HEK293 (cell line): Measurements from ENCODE around the gene AMOTL1.
A peak's percentile ranks its signal among the peaks of the same experiment; 100 is the strongest.

Experiments used
- CTCF ChIA-PET: fragments of 350-600 bp; formaldehyde crosslinking; extraction: SDS; loops from one replicate; lab custom pipeline; 2021; ENCODE audit warnings: antibody characterized with exemption; lab: Yijun Ruan, JAX
- POLR2A ChIA-PET: fragments of 300-600 bp; formaldehyde crosslinking; extraction: SDS; loops from one replicate; lab custom pipeline; 2020; ENCODE audit warnings: antibody characterized with exemption, inconsistent platforms; lab: Yijun Ruan, JAX
- H3K27ac ChIP-seq: fragments of 200-500 bp; sonication (Bioruptor generic); 2 replicates; pipeline ENCODE4 v1.5.1; 2014; ENCODE audit warnings: low read depth, low read length, control low read depth, inconsistent platforms; ENCODE audit errors: extremely low read depth
- H3K36me3 ChIP-seq, 2 experiments: fragments of 200-500 bp in 1 of 2; sonication (Bioruptor generic) in 1 of 2; 1 replicate in 1 of 2; 2 replicates in 1 of 2; pipeline ENCODE4 v1.5.1; 2014 to 2017; ENCODE audit warnings: inconsistent platforms in 2 of 2, low read length in 2 of 2; ENCODE audit not compliant: control insufficient read depth in 2 of 2, insufficient read depth in 1 of 2
- H3K4me1 ChIP-seq: fragments of 200-500 bp; sonication (Bioruptor generic); 2 replicates; pipeline ENCODE4 v1.5.1; 2014; ENCODE audit warnings: mild to moderate bottlenecking, low read length, inconsistent platforms; ENCODE audit not compliant: control insufficient read depth, insufficient read depth
- H3K4me3 ChIP-seq: 2 replicates; pipeline ENCODE4 v1.5.1; 2011; ENCODE audit warnings: low read depth, mild to moderate bottlenecking, control low read depth, low read length, moderate library complexity
- H3K9me3 ChIP-seq: fragments of 200-500 bp; sonication (Bioruptor generic); 2 replicates; pipeline ENCODE4 v1.5.1; 2014; ENCODE audit warnings: low read depth, low read length, inconsistent platforms; ENCODE audit not compliant: control insufficient read depth, insufficient read depth
- ATF2 ChIP-seq: fragments of 450-650 bp; formaldehyde crosslinking; IDR thresholded peaks from 2 replicates; pipeline ENCODE4 v1.5.1; 2016; ENCODE audit warnings: missing biosample characterization, missing genetic modification characterization, low read depth
- EGR2 ChIP-seq: fragments of 450-650 bp; formaldehyde crosslinking; IDR thresholded peaks from 2 replicates; pipeline ENCODE4 v1.5.1; 2016; ENCODE audit warnings: low read depth, missing biosample characterization, missing genetic modification characterization
- GLI2 ChIP-seq: fragments of 450-650 bp; formaldehyde crosslinking; IDR thresholded peaks from 2 replicates; pipeline ENCODE4; 2017; ENCODE audit warnings: missing biosample characterization, missing genetic modification characterization, low read depth, borderline replicate concordance
- GLI4 ChIP-seq: fragments of 450-650 bp; formaldehyde crosslinking; IDR thresholded peaks from 2 replicates; pipeline ENCODE4 v1.5.1; 2016; ENCODE audit warnings: missing biosample characterization, missing genetic modification characterization
- GLIS2 ChIP-seq: fragments of 450-650 bp; formaldehyde crosslinking; IDR thresholded peaks from 2 replicates; pipeline ENCODE4 v1.5.1; 2016; ENCODE audit warnings: missing biosample characterization, missing genetic modification characterization
- HOXA7 ChIP-seq: sonication (generic); formaldehyde crosslinking; IDR thresholded peaks from 2 replicates; pipeline ENCODE4 v1.8.1; 2022; ENCODE audit warnings: missing genetic modification reagents, borderline replicate concordance
- PRDM6 ChIP-seq: fragments of 450-650 bp; formaldehyde crosslinking; IDR thresholded peaks from 2 replicates; pipeline ENCODE4 v1.5.1; 2017; ENCODE audit warnings: missing biosample characterization, missing genetic modification characterization
- ZBTB11 ChIP-seq: fragments of 450-650 bp; formaldehyde crosslinking; conservative IDR thresholded peaks from 2 replicates; pipeline ENCODE4 v1.5.1; 2016; ENCODE audit warnings: low read depth, missing biosample characterization, missing genetic modification characterization
- ZBTB7A ChIP-seq: fragments of 450-650 bp; formaldehyde crosslinking; IDR thresholded peaks from 2 replicates; pipeline ENCODE4 v1.5.1; 2016; ENCODE audit warnings: low read depth, missing biosample characterization, missing genetic modification characterization
- ZFP37 ChIP-seq: fragments of 450-650 bp; formaldehyde crosslinking; IDR thresholded peaks from 2 replicates; pipeline ENCODE4 v1.5.1; 2016; ENCODE audit warnings: missing biosample characterization, missing genetic modification characterization
- ZFP41 ChIP-seq: fragments of 450-650 bp; formaldehyde crosslinking; IDR thresholded peaks from 2 replicates; pipeline ENCODE4 v1.5.1; 2016; ENCODE audit warnings: missing biosample characterization, missing genetic modification characterization, borderline replicate concordance
- ZNF175 ChIP-seq: fragments of 450-650 bp; formaldehyde crosslinking; IDR thresholded peaks from 2 replicates; pipeline ENCODE4 v1.5.1; 2016; ENCODE audit warnings: missing biosample characterization, missing genetic modification characterization
- ZNF394 ChIP-seq: fragments of 450-650 bp; formaldehyde crosslinking; IDR thresholded peaks from 2 replicates; pipeline ENCODE4 v1.5.1; 2016; ENCODE audit warnings: missing biosample characterization, missing genetic modification characterization, mild to moderate bottlenecking, moderate library complexity, borderline replicate concordance
- ZNF514 ChIP-seq: fragments of 450-650 bp; formaldehyde crosslinking; IDR thresholded peaks from 2 replicates; pipeline ENCODE4 v1.5.1; 2016; ENCODE audit warnings: missing biosample characterization, missing genetic modification characterization
- ZNF555 ChIP-seq: fragments of 450-650 bp; formaldehyde crosslinking; conservative IDR thresholded peaks from 2 replicates; pipeline ENCODE4 v1.5.1; 2017; ENCODE audit warnings: missing biosample characterization, mild to moderate bottlenecking, missing genetic modification characterization, inconsistent platforms
- ZNF585B ChIP-seq: fragments of 450-650 bp; formaldehyde crosslinking; IDR thresholded peaks from 2 replicates; pipeline ENCODE4 v1.5.1; 2016; ENCODE audit warnings: missing biosample characterization, missing genetic modification characterization
- ZNF701 ChIP-seq: fragments of 450-650 bp; formaldehyde crosslinking; IDR thresholded peaks from 2 replicates; pipeline ENCODE4 v1.5.1; 2016; ENCODE audit warnings: missing biosample characterization, missing genetic modification characterization
- ZSCAN23 ChIP-seq: fragments of 450-650 bp; formaldehyde crosslinking; IDR thresholded peaks from 2 replicates; pipeline ENCODE4 v1.5.1; 2016; ENCODE audit warnings: missing biosample characterization, missing genetic modification characterization
- ZSCAN4 ChIP-seq: fragments of 450-650 bp; formaldehyde crosslinking; IDR thresholded peaks from 2 replicates; pipeline ENCODE4 v1.5.1; 2017; ENCODE audit warnings: missing biosample characterization, missing genetic modification characterization

The AMOTL1 gene

GRCh38 chr11:94750319-94751217 is 17.6 kb upstream of the AMOTL1 start:
- ChIA-PET CTCF (interaction anchor here (0.5 to 0.6 kb wide), 2 partner anchors 26 to 126 kb away, joined by 3 read pairs; no protein-coding TSS in a partner anchor), POLR2A (no interaction called here)
- TF ChIP-seq GLIS2, result no peak
- 0 out of 2 replicates have a peak, but pooled peaks have one; percentile 25 for TF ChIP-seq PRDM6 (tag by site-specific recombination)
- no peak for TF ChIP-seq HOXA7
- Histone ChIP-seq H3K36me3 (no peaks in the 10 kb centered on the region), H3K9me3 (no peaks in the 10 kb centered on the region), H3K4me3 (no peak overlapping the region), H3K27ac (no peak overlapping the region), H3K4me1 (no peaks in the 10 kb centered on the region; the same call in 1 of the 2 replicates)

- H3K9me3 ChIP-seq, result no peaks in the 10 kb centered on the region
- TF ChIP-seq ZNF394 (tag by site-specific recombination) (no peak), GLI4 (tag by site-specific recombination) (no peak), ZFP41 (tag by site-specific recombination) (no peak), EGR2 (no peak), ZNF175 (tag by site-specific recombination) (no peak)
- TF ChIP-seq, all 188 proteins: peak for 0
- no peaks in the 10 kb centered on the region; the same call in 1 of the 2 replicates for H3K4me1 ChIP-seq
- ChIA-PET POLR2A (no interaction called here), CTCF (no interaction called here)
- no peak overlapping the region for H3K4me3 ChIP-seq
- no peak overlapping the region for H3K27ac ChIP-seq
- no peaks in the 10 kb centered on the region for H3K36me3 ChIP-seq
These were observed 16.9 kb upstream of the AMOTL1 start for GRCh38 chr11:94751218-94751609.

- POLR2A ChIA-PET, result no interaction called here
- TF ChIP-seq ZSCAN4 (tag by site-specific recombination), result peak; percentile 73; the same call in 1 of the 2 replicates
- no peak for TF ChIP-seq GLI2
- TF ChIP-seq, all 188 proteins: peak for 1
- no peak overlapping the region for H3K4me3 ChIP-seq
- CTCF ChIA-PET, result no interaction called here
- H3K27ac ChIP-seq, result no peak overlapping the region
- H3K9me3 ChIP-seq, result no peaks in the 10 kb centered on the region
- no peaks in the 10 kb centered on the region; the same call in 1 of the 2 replicates for H3K4me1 ChIP-seq
- H3K36me3 ChIP-seq, result no peaks in the 10 kb centered on the region
These were observed 16.4 kb upstream of the AMOTL1 start for GRCh38 chr11:94751786-94752185.

- Histone ChIP-seq H3K4me1 (no peaks in the 10 kb centered on the region; the same call in 1 of the 2 replicates), H3K4me3 (no peak overlapping the region), H3K36me3 (no peaks in the 10 kb centered on the region), H3K9me3 (no peaks in the 10 kb centered on the region), H3K27ac (no peak overlapping the region)
- POLR2A ChIA-PET, result interaction anchor here (1.3 kb wide), 1 partner anchor 10 kb away, joined by 4 read pairs; no protein-coding TSS in a partner anchor
- CTCF ChIA-PET, result interaction anchor here (0.7 to 1.9 kb wide), 3 partner anchors 13 to 22 kb away, joined by 4 to 5 read pairs (median 4); no protein-coding TSS in a partner anchor
- no peak for TF ChIP-seq ZNF555 (tag by site-specific recombination)
- no peak for TF ChIP-seq ZNF514 (tag by site-specific recombination)
- no peak for TF ChIP-seq EGR2
- no peak for TF ChIP-seq ZNF585B (tag by site-specific recombination)
- TF ChIP-seq ZFP37 (tag by site-specific recombination), result no peak
- no peak for TF ChIP-seq ZNF701 (tag by site-specific recombination)
- no peak for TF ChIP-seq ZSCAN23
- no peak for TF ChIP-seq ATF2 (tag by site-specific recombination)
- no peak for TF ChIP-seq ZBTB11 (tag by site-specific recombination)
- no peak for TF ChIP-seq ZBTB7A (tag by site-specific recombination)
These were observed 14.5 kb upstream of the AMOTL1 start for GRCh38 chr11:94753630-94754029.
